Psoas muscle (tissue), 8 donors: Measurements from ENCODE around the gene RALGPS2. TPM values are rescaled to one million over a fixed set of nuclear protein-coding genes. Genes with fewer than 3 reads are reported as not detected.
"Not testable (repeated sequence)": the region's sequence is repeated elsewhere in the genome, so short reads cannot be mapped to it uniquely, and the experiment has no call there.

Source experiments
- ATAC-seq, 4 donors: fragments of 200-7000 bp; cut with Tn5 transposase; one replicate each; pipeline ENCODE4 v1.9.1; 2020; ENCODE audit warnings: moderate library complexity in 3 of 4, mild to moderate bottlenecking in 2 of 4
- DNase-seq, 2 donors: peaks; one replicate each; pipeline ENCODE4 v3.0.0-alpha.2; 2020
- H3K27ac ChIP-seq: fragments of 200-600 bp; one replicate; pipeline ENCODE4 v1.8.0; 2022
- H3K27me3 ChIP-seq, 3 donors: fragments of 200-600 bp in 1 of 3; one replicate each; pipeline versions ENCODE4 v1.6.1 to v1.8.0; 2013 to 2022; ENCODE audit warnings: low read length in 2 of 3, mild to moderate bottlenecking in 2 of 3, moderate library complexity in 1 of 3; ENCODE audit not compliant: insufficient read depth in 3 of 3
- H3K36me3 ChIP-seq, 2 donors: fragments of 200-600 bp in 1 of 2; one replicate each; pipeline versions ENCODE4 v1.6.1 to v1.8.0; 2013 to 2022; ENCODE audit warnings: low read depth in 1 of 2, mild to moderate bottlenecking in 1 of 2, moderate library complexity in 1 of 2; ENCODE audit not compliant: insufficient read depth in 1 of 2
- H3K4me1 ChIP-seq: fragments of 200-600 bp; one replicate; pipeline ENCODE4 v1.8.0; 2022
- H3K4me3 ChIP-seq: fragments of 200-600 bp; one replicate; pipeline ENCODE4 v1.8.0; 2022; ENCODE audit warnings: mild to moderate bottlenecking
- H3K9me3 ChIP-seq: fragments of 200-600 bp; one replicate; pipeline ENCODE4 v1.8.0; 2022
- WGBS, 3 donors: extraction: QIAGEN DNeasy Blood & Tissue Kit; methylation state at CpG; one replicate each; pipeline versions ENCODE4 v1.1.6 to v1.1.7; 2013; 5-methylcytosine and 5-hydroxymethylcytosine counted together
- intact Hi-C, 2 donors: fragments of 100-400 bp; cut with DNase I; formaldehyde crosslinking; loops; one replicate each; pipeline versions ENCODE4 v1.11.0 to v1.14.2; 2022
- polyA plus RNA-seq, 3 donors: library from polyadenylated mRNA; stranded (reverse); fragments of 200-250 nt; gene quantifications; one replicate each; pipeline ENCODE4 v1.2.3, GENCODE V29; 2013
- total RNA-seq, 4 donors: library from RNA; stranded (reverse); fragmentation: NEBNext Ultra II Directional in 2 of 4; extraction: Animal tissue kit (Norgen Biotek cat#: 25700) in 2 of 4; gene quantifications; one replicate each; pipeline versions ENCODE4 v1.2.1 to v1.2.4, GENCODE V29; 2021 to 2023
- TF ChIP-seq, protein P1 (sequence below): fragments of 200-600 bp; IDR thresholded peaks from one replicate; pipeline ENCODE4 v1.8.0; 2022; ENCODE audit warnings: antibody characterized with exemption
- donor health status: healthy with polysubstance abuse.
- donor health status: DM: no; HTN: no; CAD: no; lungs with moderate emphysema.
- donor health status: Bipolar disorder and iron deficiency.
- donor health status: healthy.
- donor health status: DM: yes; HTN: yes; CAD: no.
- donor health status: DM: no; HTN: no; CAD: no.
- donor health status: DM: no; HTN: no; CAD: no.
- donor health status: DM: yes; HTN: yes; CAD: no.

RALGPS2 gene
- total and polyA plus RNA-seq, 7 donors = 0.69 to 6.2 (median 2.4) TPM

DNA sequence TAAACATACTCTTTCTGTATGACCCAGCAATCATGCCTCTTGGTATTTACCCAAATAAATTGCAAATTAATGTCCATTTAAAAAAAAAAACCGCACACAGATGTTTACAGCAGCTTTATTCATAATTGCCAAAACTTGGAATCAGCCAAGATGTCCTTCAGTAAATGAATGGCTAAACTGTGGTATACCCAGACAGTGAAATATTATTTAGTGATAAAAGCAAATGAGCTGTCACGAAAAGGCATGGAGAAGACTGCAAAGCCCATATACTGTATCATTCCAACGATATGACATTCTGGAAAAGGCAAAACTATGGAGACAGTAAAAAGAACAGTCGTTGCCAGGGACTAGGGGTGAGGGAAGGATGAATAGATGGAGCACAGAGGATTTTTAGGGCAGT, 223.6 kb downstream of the RALGPS2 start:
- Histone ChIP-seq H3K27me3 (no peaks in the 10 kb centered on the region), H3K4me1 (peaks cover 5% of the 10 kb centered on the region), H3K9me3 (no peaks in the 10 kb centered on the region), H3K4me3 (no peak overlapping the region), H3K36me3 (no peaks in the 10 kb centered on the region), H3K27ac (no peak overlapping the region)
- intact Hi-C loops = no loop called here
- ATAC-seq (no peak), DNase-seq (no peak)
- WGBS, 3 donors = 86 to 89% (median 88%) methylated on average over 4 of the region's 4 CpGs
- TF ChIP-seq, protein P1, sequence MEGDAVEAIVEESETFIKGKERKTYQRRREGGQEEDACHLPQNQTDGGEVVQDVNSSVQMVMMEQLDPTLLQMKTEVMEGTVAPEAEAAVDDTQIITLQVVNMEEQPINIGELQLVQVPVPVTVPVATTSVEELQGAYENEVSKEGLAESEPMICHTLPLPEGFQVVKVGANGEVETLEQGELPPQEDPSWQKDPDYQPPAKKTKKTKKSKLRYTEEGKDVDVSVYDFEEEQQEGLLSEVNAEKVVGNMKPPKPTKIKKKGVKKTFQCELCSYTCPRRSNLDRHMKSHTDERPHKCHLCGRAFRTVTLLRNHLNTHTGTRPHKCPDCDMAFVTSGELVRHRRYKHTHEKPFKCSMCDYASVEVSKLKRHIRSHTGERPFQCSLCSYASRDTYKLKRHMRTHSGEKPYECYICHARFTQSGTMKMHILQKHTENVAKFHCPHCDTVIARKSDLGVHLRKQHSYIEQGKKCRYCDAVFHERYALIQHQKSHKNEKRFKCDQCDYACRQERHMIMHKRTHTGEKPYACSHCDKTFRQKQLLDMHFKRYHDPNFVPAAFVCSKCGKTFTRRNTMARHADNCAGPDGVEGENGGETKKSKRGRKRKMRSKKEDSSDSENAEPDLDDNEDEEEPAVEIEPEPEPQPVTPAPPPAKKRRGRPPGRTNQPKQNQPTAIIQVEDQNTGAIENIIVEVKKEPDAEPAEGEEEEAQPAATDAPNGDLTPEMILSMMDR = no peak

GRCh38 chr1:178949866-178950265, 224.8 kb downstream of the RALGPS2 start:
- intact Hi-C loops, H3K27me3 ChIP-seq, H3K36me3 ChIP-seq, H3K4me3 ChIP-seq, H3K4me1 ChIP-seq, H3K27ac ChIP-seq, H3K9me3 ChIP-seq, ATAC-seq, DNase-seq: not testable (repeated sequence)
- WGBS, 3 donors = 55 to 77% (median 63%) methylated on average over 4 of the region's 4 CpGs

GRCh38 chr1:178951600-178951999, 226.6 kb downstream of the RALGPS2 start:
- TF ChIP-seq, protein P1 = no peak
- DNase-seq (no peak), ATAC-seq (no peak)
- H3K27me3 ChIP-seq = no peaks in the 10 kb centered on the region
- no peak overlapping the region for H3K4me3 ChIP-seq
- 82 to 88% (median 87%) methylated on average over 4 of the region's 4 CpGs for WGBS, 3 donors
- H3K27ac ChIP-seq = no peak overlapping the region
- no peaks in the 10 kb centered on the region for H3K9me3 ChIP-seq
- H3K4me1 ChIP-seq = no peaks in the 10 kb centered on the region
- intact Hi-C loops = no loop called here
- no peaks in the 10 kb centered on the region for H3K36me3 ChIP-seq

DNA sequence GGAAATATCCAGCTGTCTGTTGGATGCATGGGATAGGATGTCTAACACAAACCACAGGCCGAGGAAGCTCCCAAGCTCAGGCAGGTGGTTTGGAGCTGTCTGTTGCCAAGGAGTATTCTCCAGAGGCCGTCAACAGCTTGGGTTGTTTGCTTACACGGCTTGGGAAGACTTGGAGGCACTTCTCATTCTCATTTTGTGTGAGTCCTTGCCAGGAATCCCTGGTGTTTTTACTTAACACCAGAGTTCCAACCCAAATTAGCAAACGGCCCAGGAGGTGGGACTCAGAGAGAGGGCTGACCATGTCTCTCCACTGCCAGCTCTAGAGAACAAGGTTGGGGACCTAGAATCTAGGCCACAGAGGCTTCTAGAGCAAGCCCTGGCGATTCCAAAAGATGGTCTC, 228.0 kb downstream of the RALGPS2 start:
- intact Hi-C loops = no loop called here
- DNase-seq = peak in 1 of 2 donors; percentile 75
- Histone ChIP-seq H3K36me3 (no peaks in the 10 kb centered on the region), H3K27ac (no peak overlapping the region), H3K4me1 (no peaks in the 10 kb centered on the region), H3K9me3 (no peaks in the 10 kb centered on the region), H3K4me3 (no peak overlapping the region), H3K27me3 (no peaks in the 10 kb centered on the region)
- 30 to 46% (median 35%) methylated on average over 5 of the region's 5 CpGs for WGBS, 3 donors
- TF ChIP-seq, protein P1 = no peak
- peak; percentile 57 to 82 (median 64) for ATAC-seq

DNA sequence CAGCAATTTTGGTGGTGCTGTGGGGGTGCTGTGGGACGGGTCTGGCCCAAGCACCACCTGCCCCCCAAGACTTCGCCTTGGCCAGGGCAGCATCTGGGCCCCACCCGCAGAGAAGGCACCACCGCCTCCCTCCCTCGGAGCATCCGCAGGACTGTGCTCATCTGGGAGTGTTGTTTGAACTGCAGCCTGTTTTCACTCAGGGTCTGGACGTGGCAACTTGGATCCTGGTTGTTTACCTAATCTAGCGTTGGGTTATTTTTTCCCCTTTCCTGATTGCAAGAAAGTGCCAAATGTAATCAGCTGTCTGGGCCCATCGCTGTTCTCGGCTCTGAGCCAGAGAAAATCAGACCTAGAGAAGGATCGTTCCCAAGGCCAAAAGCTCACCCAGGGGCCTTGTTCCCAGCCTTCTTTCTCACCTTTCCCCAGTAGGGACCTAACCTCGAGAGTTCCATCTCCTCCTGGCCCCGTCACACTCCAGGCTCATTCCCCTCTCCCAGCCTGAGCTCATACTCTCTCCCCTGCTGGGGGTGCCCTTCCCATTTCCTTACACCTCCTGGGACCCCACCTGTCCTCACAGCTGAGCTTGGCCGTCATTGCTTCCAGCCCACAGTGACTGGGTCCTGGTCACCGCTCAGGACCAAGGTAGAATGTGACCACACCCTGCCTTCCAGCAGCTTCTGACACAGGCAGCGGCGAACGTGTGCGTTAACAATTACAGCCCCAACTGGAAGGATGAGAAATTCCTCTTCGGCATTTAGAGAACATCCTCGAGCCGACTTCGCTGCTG, 228.7 kb downstream of the RALGPS2 start:
- H3K27me3 ChIP-seq = no peaks in the 10 kb centered on the region
- no peaks in the 10 kb centered on the region for H3K9me3 ChIP-seq
- 64 to 73% (median 67%) methylated on average over 23 of the region's 23 CpGs for WGBS, 3 donors
- H3K4me3 ChIP-seq = no peak overlapping the region
- no peaks in the 10 kb centered on the region for H3K36me3 ChIP-seq
- no peak overlapping the region for H3K27ac ChIP-seq
- intact Hi-C loops = no loop called here
- H3K4me1 ChIP-seq = no peaks in the 10 kb centered on the region
- peak in 3 of 4 donors; percentile 9 to 63 (median 19) for ATAC-seq
- TF ChIP-seq, protein P1 = no peak
- peak in 1 of 2 donors; percentile 62 for DNase-seq
